T-helper 9 cell (primary cell): ENCODE measurements around the gene SLC39A11.
"Not testable (repeated sequence)": the region's sequence is repeated elsewhere in the genome, so short reads cannot be mapped to it uniquely, and the experiment has no call there.

Experiments used
- DNase-seq: peaks from one replicate; pipeline ENCODE4 v3.0.0-alpha.2; 2020

The SLC39A11 gene

DNA sequence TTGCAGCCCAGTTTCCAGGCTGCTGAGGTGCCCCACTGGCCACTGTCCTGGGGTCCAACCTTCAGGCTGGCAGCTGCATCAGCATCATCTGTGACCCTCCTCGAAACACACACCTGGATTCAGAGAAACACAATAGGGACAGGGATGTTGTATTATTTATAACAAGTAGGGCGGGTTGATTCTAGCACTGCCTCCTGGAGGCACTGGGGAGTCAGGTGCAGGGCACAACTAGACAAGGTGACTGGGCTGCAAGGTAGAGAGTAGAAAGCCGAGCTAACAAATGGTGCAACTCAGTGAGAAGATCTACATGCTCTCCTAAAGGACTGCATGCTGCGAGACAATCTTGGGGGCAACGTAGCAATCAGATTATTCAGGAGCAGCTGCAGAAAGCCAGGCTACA, 317.3 kb downstream of the SLC39A11 start:
- DNase-seq, result no peak

GRCh38 chr17:72774236-72774635, 318.3 kb downstream of the SLC39A11 start:
- no peak for DNase-seq

DNA sequence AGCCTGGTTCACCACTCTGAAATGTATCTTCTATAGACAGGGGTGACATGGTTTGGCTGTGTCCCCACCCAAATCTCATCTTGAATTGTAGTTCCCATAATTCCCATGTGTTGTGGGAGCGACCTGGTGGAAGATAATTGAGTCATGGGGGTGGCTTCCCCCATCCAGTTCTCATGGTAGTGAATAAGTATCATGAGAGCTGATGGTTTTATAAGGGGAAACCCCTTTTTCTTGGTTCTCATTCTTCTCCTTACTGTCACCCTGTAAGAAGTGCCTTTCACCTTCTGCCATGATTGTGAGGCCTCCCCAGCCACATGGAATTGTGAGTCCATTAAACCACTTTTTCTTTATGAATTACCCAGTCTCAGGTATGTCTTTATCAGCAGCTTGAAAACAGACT, 319.3 kb downstream of the SLC39A11 start:
- not testable (repeated sequence) for DNase-seq

- DNase-seq, result no peak
Observed at GRCh38 chr17:72772331-72772821, 320.1 kb downstream of the SLC39A11 start.

- DNase-seq, result no peak
Observed at GRCh38 chr17:72771734-72772133, 320.8 kb downstream of the SLC39A11 start.

- DNase-seq, result no peak
Observed at GRCh38 chr17:72766761-72767356, 325.6 kb downstream of the SLC39A11 start.

- no peak for DNase-seq
Observed at GRCh38 chr17:72765368-72766153, 326.9 kb downstream of the SLC39A11 start.

GRCh38 chr17:72764632-72765041, 327.9 kb downstream of the SLC39A11 start:
- DNase-seq, result no peak

DNA sequence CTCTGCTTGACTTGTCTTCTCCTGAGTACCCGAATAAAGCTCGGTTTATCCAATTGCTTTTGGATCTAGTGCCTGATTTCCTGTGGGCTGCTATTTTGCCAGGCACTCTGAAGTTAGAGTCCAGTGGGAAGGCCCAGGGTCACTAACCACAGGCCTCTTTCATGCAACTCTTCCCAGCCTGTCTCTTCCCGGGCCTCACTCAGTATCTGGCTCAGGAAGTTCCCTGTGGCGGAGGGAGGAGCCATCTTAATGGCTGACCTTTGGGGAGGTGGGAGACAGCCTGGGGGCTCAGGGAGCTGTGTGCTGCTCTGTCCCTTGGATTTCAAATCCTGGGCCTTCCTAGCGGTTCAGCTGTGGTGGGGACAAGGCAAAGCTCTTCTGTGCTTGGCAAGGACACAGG, 328.5 kb downstream of the SLC39A11 start:
- no peak for DNase-seq

GRCh38 chr17:72761893-72762575, 330.5 kb downstream of the SLC39A11 start:
- DNase-seq, result not testable (repeated sequence)

DNA sequence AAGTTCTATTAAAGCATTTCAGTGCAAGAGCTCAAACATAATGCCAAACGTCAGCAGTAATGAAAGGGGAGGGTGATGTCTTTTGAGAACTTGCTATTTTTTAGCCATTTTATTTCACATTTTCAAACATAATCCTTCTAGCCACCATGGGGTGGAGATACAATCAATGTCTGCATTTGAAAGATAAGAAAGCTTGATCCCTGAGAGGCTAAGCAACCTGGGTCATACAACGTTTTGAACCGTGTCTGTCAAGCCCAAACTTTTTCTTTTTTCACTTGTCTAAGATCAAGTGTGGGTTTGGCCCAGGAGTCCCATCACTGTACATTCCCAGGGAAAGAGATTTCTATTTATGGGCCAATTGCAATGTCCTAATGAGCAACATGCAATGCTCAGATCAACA, 331.1 kb downstream of the SLC39A11 start:
- no peak for DNase-seq

DNA sequence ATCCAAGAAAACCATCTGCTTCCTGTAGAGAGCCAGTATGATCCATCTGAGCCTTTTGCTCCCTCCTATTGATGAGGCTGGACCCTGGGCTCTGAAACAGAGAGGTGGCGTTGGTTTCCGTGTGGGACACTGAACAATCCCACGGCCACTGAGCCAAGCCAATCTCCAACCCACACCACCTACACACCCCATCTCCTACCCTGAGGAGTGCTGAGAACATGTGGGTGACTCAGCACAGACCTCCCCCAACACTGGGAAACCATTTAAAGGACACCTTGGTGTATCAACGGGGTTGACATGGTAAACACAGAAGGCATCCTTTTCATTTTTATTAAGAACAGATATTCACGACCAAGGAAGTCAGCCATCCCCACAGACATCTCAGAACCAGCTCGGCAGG, 332.1 kb downstream of the SLC39A11 start:
- DNase-seq, result no peak

DNA sequence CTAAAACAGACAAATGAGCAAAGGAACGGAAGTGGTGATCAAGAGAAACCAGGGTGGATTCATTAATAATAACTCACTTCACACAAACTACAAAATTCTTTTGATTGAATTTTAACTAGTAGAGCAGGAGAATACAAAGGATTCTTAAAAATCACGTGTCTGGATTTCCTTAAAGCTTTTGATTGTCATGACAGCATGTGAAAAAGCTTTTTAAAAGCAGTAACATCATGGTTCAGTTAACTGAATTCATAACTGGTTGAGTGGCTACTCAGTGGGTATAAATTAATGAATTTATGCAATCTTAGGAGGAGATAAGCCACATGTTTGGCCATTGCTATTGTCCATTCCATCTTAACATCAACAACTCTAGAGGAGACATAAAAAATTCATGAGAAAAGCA, 333.2 kb downstream of the SLC39A11 start:
- no peak for DNase-seq

DNA sequence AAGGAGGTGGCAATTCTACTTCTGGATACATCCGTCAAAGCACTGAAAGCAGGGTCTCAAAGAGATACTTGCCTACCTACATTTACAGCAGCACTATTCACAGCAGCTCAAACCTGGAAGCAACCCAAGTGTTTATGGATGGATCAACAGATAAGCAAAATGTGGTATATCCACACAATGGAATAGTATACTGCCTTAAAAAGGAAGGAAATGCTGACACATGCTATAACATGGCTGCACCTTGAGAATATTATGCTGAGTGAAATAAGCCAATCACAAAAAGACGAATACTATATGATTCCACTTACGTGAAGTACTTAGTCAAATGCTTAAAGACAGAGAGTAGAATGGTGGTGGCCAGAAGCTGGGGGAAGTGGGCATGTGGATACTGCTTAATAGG, 336.2 kb downstream of the SLC39A11 start:
- no peak for DNase-seq

GRCh38 chr17:72754513-72754912, 338.0 kb downstream of the SLC39A11 start:
- DNase-seq, result no peak

GRCh38 chr17:72751746-72752145, 340.7 kb downstream of the SLC39A11 start:
- no peak for DNase-seq

- no peak for DNase-seq
Observed at GRCh38 chr17:72749119-72749572, 343.3 kb downstream of the SLC39A11 start.

DNA sequence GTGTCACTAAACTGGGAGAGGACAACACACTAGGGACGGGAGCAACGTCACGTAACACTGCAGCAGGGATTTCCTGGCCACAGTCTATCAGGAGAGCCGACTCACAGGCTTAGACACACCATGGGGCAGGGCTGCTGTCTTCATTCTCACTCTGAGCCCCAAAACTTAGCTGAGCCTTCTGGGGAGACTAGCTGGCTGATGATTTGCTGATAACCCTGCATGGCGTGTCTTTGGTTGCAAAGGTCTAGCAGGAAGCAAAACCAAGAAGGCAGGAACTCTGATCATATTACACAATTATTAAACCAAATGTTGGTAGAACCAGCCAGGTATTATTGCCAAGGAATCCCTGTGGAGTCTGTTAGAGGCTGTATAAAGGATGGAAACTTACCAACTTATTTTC, 345.0 kb downstream of the SLC39A11 start:
- DNase-seq, result no peak

DNA sequence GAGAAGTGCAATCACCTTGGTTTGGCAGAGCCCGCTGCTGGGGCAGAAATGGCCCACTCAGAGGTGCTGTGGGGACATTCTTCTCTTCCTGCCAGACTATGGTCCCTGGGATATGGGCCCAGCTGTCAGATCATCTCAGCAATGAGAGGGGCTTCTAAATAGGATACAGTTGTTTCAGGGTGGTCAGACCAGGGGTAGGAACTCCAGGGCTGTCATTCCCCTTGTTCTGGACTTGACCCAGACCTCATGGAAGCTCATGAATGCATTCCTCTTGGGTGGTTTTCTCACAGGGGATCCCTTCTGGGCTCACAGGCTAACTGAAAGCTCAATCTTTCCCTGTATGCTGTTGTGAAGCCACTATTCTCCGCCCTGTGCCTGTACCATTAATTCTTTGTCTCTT, 347.2 kb downstream of the SLC39A11 start:
- no peak for DNase-seq

DNA sequence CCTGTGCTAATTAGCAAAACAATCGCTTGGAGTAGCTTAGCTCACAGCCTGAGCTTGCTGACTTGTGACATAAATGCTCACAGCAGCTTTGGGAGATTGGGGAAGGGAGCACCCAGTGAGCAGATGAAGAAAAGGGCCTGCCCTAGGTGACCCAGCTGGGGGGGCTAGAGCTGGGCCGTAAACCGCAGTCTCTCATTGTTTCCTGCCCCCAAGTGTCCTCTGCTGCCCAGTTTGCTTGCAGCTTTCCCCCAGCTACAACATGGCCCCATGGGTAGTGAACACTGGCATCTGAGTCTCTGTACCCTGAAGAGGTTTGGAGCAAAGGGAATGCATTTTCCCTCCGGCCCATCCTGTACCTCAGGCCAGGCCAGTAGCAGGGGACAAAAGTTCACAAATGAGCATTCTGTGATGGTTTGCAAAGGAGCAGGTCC, 349.4 kb downstream of the SLC39A11 start:
- DNase-seq, result no peak

DNA sequence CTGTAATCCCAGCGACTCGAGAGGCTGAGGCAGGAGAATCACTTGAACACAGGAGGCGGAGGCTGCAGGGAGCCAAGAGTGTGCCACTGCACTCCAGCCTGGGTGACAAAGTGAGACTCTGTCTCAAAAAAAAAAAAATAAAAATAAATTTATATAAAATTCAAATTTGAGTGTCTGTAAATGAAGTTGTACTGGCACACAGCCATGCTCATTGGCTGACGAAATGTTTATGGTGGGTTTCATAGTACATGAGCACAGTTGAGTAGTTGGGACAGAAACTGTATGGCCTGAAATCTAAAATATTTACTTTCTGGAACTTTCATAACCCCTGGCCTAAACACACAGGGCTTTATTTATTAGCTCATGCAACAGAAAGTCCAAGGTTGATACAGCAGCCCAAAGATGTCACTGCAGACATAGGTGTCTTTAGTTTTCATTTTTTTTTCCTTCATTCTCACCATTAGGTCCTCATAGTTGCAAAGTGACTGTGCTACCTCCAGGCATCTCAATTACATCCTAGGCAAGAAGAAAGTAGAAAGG, 355.3 kb downstream of the SLC39A11 start:
- DNase-seq, result no peak

DNA sequence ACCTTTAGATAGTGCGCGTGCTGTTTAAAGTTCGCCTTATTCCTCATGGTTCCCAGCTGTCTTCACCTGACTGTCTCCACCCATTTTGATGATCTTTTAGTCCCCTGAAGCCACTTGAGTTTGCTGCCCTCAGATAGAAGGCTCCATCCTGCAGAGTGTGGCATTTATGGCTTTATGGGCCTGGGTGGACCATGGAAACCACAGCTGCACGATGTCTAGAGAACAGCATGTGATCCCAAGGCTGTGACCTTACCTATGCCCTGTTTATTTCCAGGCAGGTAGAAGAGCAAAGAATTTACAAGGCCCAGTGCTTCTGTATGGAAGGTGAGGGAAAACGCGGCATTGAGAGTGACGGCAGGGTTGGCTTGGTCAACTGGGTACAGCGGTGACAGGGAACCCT, 356.9 kb downstream of the SLC39A11 start:
- DNase-seq, result no peak

GRCh38 chr17:72735048-72735447, 357.4 kb downstream of the SLC39A11 start:
- DNase-seq, result no peak
